SK-N-SH (cell line): ENCODE results near the gene CA10. TPM values are rescaled to one million over a fixed set of nuclear protein-coding genes. Genes with fewer than 3 reads are reported as not detected.

ENCODE experiments used
- CTCF ChIA-PET: fragments of 300-600, 350-600 bp; formaldehyde crosslinking; extraction: SDS; loops from one replicate; lab custom pipeline; 2021; lab: Yijun Ruan, JAX
- POLR2A ChIA-PET: fragments of 350-600 bp; sonication (Branson Sonifier 250); formaldehyde crosslinking; extraction: SDS; loops from one replicate; lab custom pipeline; 2020; ENCODE audit warnings: antibody characterized with exemption, inconsistent platforms; lab: Yijun Ruan, JAX
- DNase-seq: peaks from one replicate; pipeline ENCODE4 v3.0.0; 2012
- H2AFZ ChIP-seq: fragments of 200-600 bp; sonication (generic); 2 replicates; pipeline ENCODE4 v1.8.1; 2016; ENCODE audit warnings: antibody characterized with exemption, mild to moderate bottlenecking, low read depth
- H3F3A ChIP-seq: fragments of 200-600 bp; sonication (generic); replicated peaks from 2 replicates; pipeline ENCODE3; 2016; ENCODE audit warnings: antibody characterized with exemption, mild to moderate bottlenecking; ENCODE audit not compliant: insufficient read depth
- H3K27ac ChIP-seq, 2 experiments: fragments of 200-500 bp in 1 of 2; fragments of 200-600 bp in 1 of 2; sonication (Bioruptor generic) in 1 of 2; sonication (generic), shearing (Covaris generic) in 1 of 2; 2 replicates each; pipeline versions ENCODE4 v1.5.1 to v1.6.1; 2014 to 2016; ENCODE audit warnings: low read depth in 2 of 2, inconsistent platforms in 1 of 2, low read length in 1 of 2, mild to moderate bottlenecking in 1 of 2, mixed read lengths in 1 of 2
- H3K27me3 ChIP-seq: fragments of 200-600 bp; sonication (generic), shearing (Covaris generic); 2 replicates; pipeline ENCODE4 v1.6.1; 2016; ENCODE audit warnings: mixed run types; ENCODE audit not compliant: insufficient read depth
- H3K36me3 ChIP-seq, 2 experiments: fragments of 200-500 bp in 1 of 2; fragments of 200-600 bp in 1 of 2; sonication (Bioruptor generic) in 1 of 2; sonication (generic) in 1 of 2; replicated peaks in 1 of 2; 2 replicates each; pipeline versions ENCODE3 to v1.5.1; 2014 to 2016; ENCODE audit warnings: low read length in 1 of 2, mild to moderate bottlenecking in 1 of 2; ENCODE audit not compliant: insufficient read depth in 2 of 2, control insufficient read depth in 1 of 2
- H3K4me1 ChIP-seq, 2 experiments: fragments of 200-500 bp in 1 of 2; fragments of 200-600 bp in 1 of 2; sonication (Bioruptor generic) in 1 of 2; sonication (generic), shearing (Covaris generic) in 1 of 2; 2 replicates each; pipeline versions ENCODE4 v1.5.1 to v1.6.1; 2014 to 2016; ENCODE audit warnings: low read depth in 1 of 2, low read length in 1 of 2, mixed run types in 1 of 2; ENCODE audit not compliant: insufficient read depth in 2 of 2, control insufficient read depth in 1 of 2
- H3K4me2 ChIP-seq: fragments of 200-600 bp; sonication (generic), shearing (Covaris generic); 2 replicates; pipeline ENCODE4 v1.6.1; 2017; ENCODE audit warnings: mixed run types
- H3K4me3 ChIP-seq, 2 experiments: fragments of 200-500 bp in 1 of 2; fragments of 200-600 bp in 1 of 2; sonication (Bioruptor generic) in 1 of 2; sonication (generic), shearing (Covaris generic) in 1 of 2; 2 replicates each; pipeline versions ENCODE4 v1.5.1 to v1.8.1; 2014 to 2016; ENCODE audit warnings: low read depth in 2 of 2, inconsistent platforms in 1 of 2, low read length in 1 of 2, mild to moderate bottlenecking in 1 of 2, mixed read lengths in 1 of 2, moderate library complexity in 1 of 2
- H3K79me2 ChIP-seq: fragments of 200-600 bp; sonication (generic); 2 replicates; pipeline ENCODE4 v1.8.1; 2017; ENCODE audit warnings: mild to moderate bottlenecking; ENCODE audit not compliant: insufficient read depth
- H3K9ac ChIP-seq: fragments of 200-600 bp; sonication (generic); 2 replicates; pipeline ENCODE4 v1.6.1; 2017; ENCODE audit warnings: mixed run types
- H3K9me2 ChIP-seq: fragments of 200-600 bp; sonication (generic); 2 replicates; pipeline ENCODE4 v1.6.1; 2017; ENCODE audit warnings: mixed run types
- H3K9me3 ChIP-seq: fragments of 200-600 bp; sonication (generic); 2 replicates; pipeline ENCODE4 v1.6.1; 2017; ENCODE audit warnings: mixed run types, mild to moderate bottlenecking, moderate library complexity
- H4K20me1 ChIP-seq: fragments of 200-600 bp; sonication (generic); 2 replicates; pipeline ENCODE4 v1.6.1; 2017; ENCODE audit warnings: mild to moderate bottlenecking, mixed run types; ENCODE audit not compliant: insufficient read depth
- CHD2 ChIP-seq: fragments of 150-350 bp; IDR thresholded peaks from 2 replicates; pipeline ENCODE4 v1.6.1; 2018; ENCODE audit warnings: low read length; ENCODE audit not compliant: partially characterized antibody
- ELF1 ChIP-seq: IDR thresholded peaks from 2 replicates; pipeline ENCODE4 v1.4.0; 2012
- EZH2phosphoT487 ChIP-seq: fragments of 200-600 bp; sonication (generic); IDR thresholded peaks from 2 replicates; pipeline ENCODE4 v1.6.1; 2017; ENCODE audit warnings: low read depth, mixed run types, mild to moderate bottlenecking, antibody characterized with exemption, moderate library complexity, borderline replicate concordance
- FOSL2 ChIP-seq: IDR thresholded peaks from 2 replicates; pipeline ENCODE4 v1.4.0; 2012; ENCODE audit warnings: low read depth, mild to moderate bottlenecking, moderate library complexity, borderline replicate concordance
- FOXJ3 ChIP-seq: sonication (generic); formaldehyde crosslinking; IDR thresholded peaks from 2 replicates; pipeline ENCODE4 v1.5.1; 2020; ENCODE audit warnings: mild to moderate bottlenecking, missing genetic modification reagents
- NFIC ChIP-seq: IDR thresholded peaks from 2 replicates; pipeline ENCODE4 v1.4.0; 2012; ENCODE audit warnings: borderline replicate concordance
- NRF1 ChIP-seq: IDR thresholded peaks from 2 replicates; pipeline ENCODE4 v1.6.1; 2012; ENCODE audit warnings: low read depth, mild to moderate bottlenecking, low read length
- RXRA ChIP-seq: IDR thresholded peaks from 2 replicates; pipeline ENCODE4 v1.4.0; 2012; ENCODE audit warnings: low read depth, mild to moderate bottlenecking, borderline replicate concordance
- SMC3 ChIP-seq: IDR thresholded peaks from 2 replicates; pipeline ENCODE4 v1.6.1; 2012; ENCODE audit warnings: low read depth, low read length, improper control_type of control experiment
- TAF1 ChIP-seq: IDR thresholded peaks from 2 replicates; pipeline ENCODE4 v1.6.1; 2012; ENCODE audit warnings: low read depth, mild to moderate bottlenecking, low read length, moderate library complexity, borderline replicate concordance
- TCF12 ChIP-seq: IDR thresholded peaks from 2 replicates; pipeline ENCODE4 v1.4.0; 2012
- WGBS: methylation state at CpG from one replicate; pipeline ENCODE4 v1.1.6; 2017; ENCODE audit warnings: low lambda C conversion rate; 5-methylcytosine and 5-hydroxymethylcytosine counted together
- polyA plus RNA-seq, 3 experiments: library from polyadenylated mRNA; depleted of rRNA; stranded (reverse); fragments of >200 nt; gene quantifications; 2 replicates each; pipeline ENCODE4 v1.2.3, GENCODE V29; 2012
- TF ChIP-seq, protein P1 (sequence below): fragments of 200-600 bp; sonication (generic); IDR thresholded peaks from 2 replicates; pipeline ENCODE4 v1.6.1; 2017; ENCODE audit warnings: antibody characterized with exemption, mild to moderate bottlenecking, moderate library complexity
- TF ChIP-seq, protein P2 (sequence below): IDR thresholded peaks from 2 replicates; pipeline ENCODE4 v1.4.0; 2012; ENCODE audit warnings: low read depth, borderline replicate concordance
- TF ChIP-seq, protein P3 (sequence below): IDR thresholded peaks from 2 replicates; pipeline ENCODE4 v1.4.0; 2012; ENCODE audit warnings: low read depth, borderline replicate concordance
- TF ChIP-seq, protein P4 (sequence below): IDR thresholded peaks from 2 replicates; pipeline ENCODE4 v1.4.0; 2012; ENCODE audit warnings: low read depth
- TF ChIP-seq, protein P5 (sequence below): fragments of 150-350 bp; IDR thresholded peaks from 2 replicates; pipeline ENCODE4 v1.6.1; 2017; ENCODE audit warnings: antibody characterized with exemption, low read length, low read depth, borderline replicate concordance
- TF ChIP-seq, protein P6 (sequence below): IDR thresholded peaks from 2 replicates; pipeline ENCODE4; 2012

CA10 gene
- polyA plus RNA-seq, 1 of the 3 experiments (the other 2 are of a cell fraction), result not detected

DNA sequence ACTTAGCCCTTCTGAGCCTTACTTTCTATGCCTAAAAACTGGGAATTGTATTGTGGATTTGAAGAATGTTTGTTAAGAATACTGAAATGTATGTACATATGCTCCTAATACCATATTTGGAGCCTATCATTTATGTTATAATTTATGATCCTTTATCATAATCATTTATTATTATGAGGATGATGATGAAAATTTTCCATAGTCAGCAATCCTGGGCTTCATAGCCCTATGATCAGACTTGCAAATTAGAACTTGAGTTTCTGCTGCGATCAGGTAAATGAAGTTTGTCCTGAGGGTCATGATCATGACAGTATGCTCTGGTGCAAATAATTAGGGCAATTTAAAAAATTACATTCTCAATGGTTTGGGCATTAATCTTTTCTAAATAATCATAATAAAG lies 147.4 kb downstream of the CA10 start:
- DNase-seq, result no peak
- Histone ChIP-seq H3K9ac (no peak overlapping the region), H3K4me1 (no peaks in the 10 kb centered on the region; a peak in 1 of 4 replicates), H4K20me1 (no peaks in the 10 kb centered on the region), H3K79me2 (no peaks in the 10 kb centered on the region), H3K9me3 (no peaks in the 10 kb centered on the region), H3K4me3 (no peak overlapping the region), H3K27me3 (no peaks in the 10 kb centered on the region), H3F3A (no peaks in the 10 kb centered on the region), H2AFZ (no peak overlapping the region), H3K9me2 (no peaks in the 10 kb centered on the region), H3K27ac (no peak overlapping the region), H3K36me3 (no peaks in the 10 kb centered on the region), H3K4me2 (no peak overlapping the region)
- no peak for TF ChIP-seq CHD2
- TF ChIP-seq EZH2phosphoT487, result no peak
- TF ChIP-seq, protein P1, sequence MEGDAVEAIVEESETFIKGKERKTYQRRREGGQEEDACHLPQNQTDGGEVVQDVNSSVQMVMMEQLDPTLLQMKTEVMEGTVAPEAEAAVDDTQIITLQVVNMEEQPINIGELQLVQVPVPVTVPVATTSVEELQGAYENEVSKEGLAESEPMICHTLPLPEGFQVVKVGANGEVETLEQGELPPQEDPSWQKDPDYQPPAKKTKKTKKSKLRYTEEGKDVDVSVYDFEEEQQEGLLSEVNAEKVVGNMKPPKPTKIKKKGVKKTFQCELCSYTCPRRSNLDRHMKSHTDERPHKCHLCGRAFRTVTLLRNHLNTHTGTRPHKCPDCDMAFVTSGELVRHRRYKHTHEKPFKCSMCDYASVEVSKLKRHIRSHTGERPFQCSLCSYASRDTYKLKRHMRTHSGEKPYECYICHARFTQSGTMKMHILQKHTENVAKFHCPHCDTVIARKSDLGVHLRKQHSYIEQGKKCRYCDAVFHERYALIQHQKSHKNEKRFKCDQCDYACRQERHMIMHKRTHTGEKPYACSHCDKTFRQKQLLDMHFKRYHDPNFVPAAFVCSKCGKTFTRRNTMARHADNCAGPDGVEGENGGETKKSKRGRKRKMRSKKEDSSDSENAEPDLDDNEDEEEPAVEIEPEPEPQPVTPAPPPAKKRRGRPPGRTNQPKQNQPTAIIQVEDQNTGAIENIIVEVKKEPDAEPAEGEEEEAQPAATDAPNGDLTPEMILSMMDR, result no peak
- TF ChIP-seq TCF12, result no peak
- TF ChIP-seq, protein P2, sequence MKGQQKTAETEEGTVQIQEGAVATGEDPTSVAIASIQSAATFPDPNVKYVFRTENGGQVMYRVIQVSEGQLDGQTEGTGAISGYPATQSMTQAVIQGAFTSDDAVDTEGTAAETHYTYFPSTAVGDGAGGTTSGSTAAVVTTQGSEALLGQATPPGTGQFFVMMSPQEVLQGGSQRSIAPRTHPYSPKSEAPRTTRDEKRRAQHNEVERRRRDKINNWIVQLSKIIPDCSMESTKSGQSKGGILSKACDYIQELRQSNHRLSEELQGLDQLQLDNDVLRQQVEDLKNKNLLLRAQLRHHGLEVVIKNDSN, result no peak
- no peak for TF ChIP-seq RXRA
- TF ChIP-seq NRF1, result no peak
- TF ChIP-seq FOXJ3, result no peak
- TF ChIP-seq FOSL2, result no peak
- no peak for TF ChIP-seq SMC3
- TF ChIP-seq, protein P3, sequence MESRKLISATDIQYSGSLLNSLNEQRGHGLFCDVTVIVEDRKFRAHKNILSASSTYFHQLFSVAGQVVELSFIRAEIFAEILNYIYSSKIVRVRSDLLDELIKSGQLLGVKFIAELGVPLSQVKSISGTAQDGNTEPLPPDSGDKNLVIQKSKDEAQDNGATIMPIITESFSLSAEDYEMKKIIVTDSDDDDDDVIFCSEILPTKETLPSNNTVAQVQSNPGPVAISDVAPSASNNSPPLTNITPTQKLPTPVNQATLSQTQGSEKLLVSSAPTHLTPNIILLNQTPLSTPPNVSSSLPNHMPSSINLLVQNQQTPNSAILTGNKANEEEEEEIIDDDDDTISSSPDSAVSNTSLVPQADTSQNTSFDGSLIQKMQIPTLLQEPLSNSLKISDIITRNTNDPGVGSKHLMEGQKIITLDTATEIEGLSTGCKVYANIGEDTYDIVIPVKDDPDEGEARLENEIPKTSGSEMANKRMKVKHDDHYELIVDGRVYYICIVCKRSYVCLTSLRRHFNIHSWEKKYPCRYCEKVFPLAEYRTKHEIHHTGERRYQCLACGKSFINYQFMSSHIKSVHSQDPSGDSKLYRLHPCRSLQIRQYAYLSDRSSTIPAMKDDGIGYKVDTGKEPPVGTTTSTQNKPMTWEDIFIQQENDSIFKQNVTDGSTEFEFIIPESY, result no peak
- TF ChIP-seq ELF1, result no peak
- TF ChIP-seq TAF1, result no peak
- TF ChIP-seq NFIC, result no peak
- TF ChIP-seq, protein P4, sequence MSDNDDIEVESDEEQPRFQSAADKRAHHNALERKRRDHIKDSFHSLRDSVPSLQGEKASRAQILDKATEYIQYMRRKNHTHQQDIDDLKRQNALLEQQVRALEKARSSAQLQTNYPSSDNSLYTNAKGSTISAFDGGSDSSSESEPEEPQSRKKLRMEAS, result no peak
- TF ChIP-seq, protein P5, sequence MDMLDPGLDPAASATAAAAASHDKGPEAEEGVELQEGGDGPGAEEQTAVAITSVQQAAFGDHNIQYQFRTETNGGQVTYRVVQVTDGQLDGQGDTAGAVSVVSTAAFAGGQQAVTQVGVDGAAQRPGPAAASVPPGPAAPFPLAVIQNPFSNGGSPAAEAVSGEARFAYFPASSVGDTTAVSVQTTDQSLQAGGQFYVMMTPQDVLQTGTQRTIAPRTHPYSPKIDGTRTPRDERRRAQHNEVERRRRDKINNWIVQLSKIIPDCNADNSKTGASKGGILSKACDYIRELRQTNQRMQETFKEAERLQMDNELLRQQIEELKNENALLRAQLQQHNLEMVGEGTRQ, result no peak
- TF ChIP-seq, protein P6, sequence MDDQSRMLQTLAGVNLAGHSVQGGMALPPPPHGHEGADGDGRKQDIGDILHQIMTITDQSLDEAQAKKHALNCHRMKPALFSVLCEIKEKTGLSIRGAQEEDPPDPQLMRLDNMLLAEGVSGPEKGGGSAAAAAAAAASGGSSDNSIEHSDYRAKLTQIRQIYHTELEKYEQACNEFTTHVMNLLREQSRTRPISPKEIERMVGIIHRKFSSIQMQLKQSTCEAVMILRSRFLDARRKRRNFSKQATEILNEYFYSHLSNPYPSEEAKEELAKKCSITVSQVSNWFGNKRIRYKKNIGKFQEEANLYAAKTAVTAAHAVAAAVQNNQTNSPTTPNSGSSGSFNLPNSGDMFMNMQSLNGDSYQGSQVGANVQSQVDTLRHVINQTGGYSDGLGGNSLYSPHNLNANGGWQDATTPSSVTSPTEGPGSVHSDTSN, result no peak
- 81% methylated on average over 1 of the region's 1 CpG for WGBS
- ChIA-PET CTCF (no interaction called here), POLR2A (no interaction called here)
